Smooth muscle cell (in vitro differentiated cells): Measurements from ENCODE around the gene CDKAL1. TPM values are rescaled to one million over a fixed set of nuclear protein-coding genes. Genes with fewer than 3 reads are reported as not detected.

Experiments
- DNase-seq: peaks from one replicate; lab custom pipeline; 2025; ENCODE audit not compliant: unreplicated experiment; lab: John Stamatoyannopoulos, UW
- H2AFZ ChIP-seq: fragments of 200-600 bp; sonication (generic); 2 replicates; pipeline ENCODE4 v1.6.0; 2016; ENCODE audit warnings: antibody characterized with exemption, low read depth, mild to moderate bottlenecking
- H3F3A ChIP-seq: fragments of 200-600 bp; sonication (generic); 2 replicates; pipeline ENCODE4 v1.6.0; 2017; ENCODE audit warnings: antibody characterized with exemption, low read depth
- H3K27ac ChIP-seq: fragments of 200-600 bp; sonication (generic); 2 replicates; pipeline ENCODE4 v1.5.1; 2016; ENCODE audit warnings: low read depth, mild to moderate bottlenecking
- H3K27me3 ChIP-seq: fragments of 200-600 bp; sonication (generic); 2 replicates; pipeline ENCODE4 v1.6.1; 2016; ENCODE audit warnings: low read depth, mild to moderate bottlenecking
- H3K36me3 ChIP-seq: fragments of 200-600 bp; sonication (generic); 2 replicates; pipeline ENCODE4 v1.5.1; 2016; ENCODE audit warnings: low read depth
- H3K4me1 ChIP-seq: fragments of 200-600 bp; sonication (generic); 2 replicates; pipeline ENCODE4 v1.5.1; 2016; ENCODE audit warnings: low read depth
- H3K4me2 ChIP-seq: fragments of 200-600 bp; sonication (generic); 2 replicates; pipeline ENCODE4 v1.6.0; 2016; ENCODE audit warnings: mild to moderate bottlenecking
- H3K4me3 ChIP-seq: fragments of 200-600 bp; sonication (generic); 2 replicates; pipeline ENCODE4 v1.5.1; 2016; ENCODE audit warnings: mild to moderate bottlenecking
- H3K79me2 ChIP-seq: fragments of 200-600 bp; sonication (generic); 2 replicates; pipeline ENCODE4 v1.6.0; 2016; ENCODE audit warnings: low read depth, mild to moderate bottlenecking
- H3K9ac ChIP-seq: fragments of 200-600 bp; sonication (generic); 2 replicates; pipeline ENCODE4 v1.6.0; 2016; ENCODE audit warnings: low read depth
- H3K9me3 ChIP-seq: fragments of 200-600 bp; sonication (generic); replicated peaks from 2 replicates; pipeline ENCODE4 v1.5.1; 2016; ENCODE audit warnings: low read depth
- H4K20me1 ChIP-seq: fragments of 200-600 bp; sonication (generic); 2 replicates; pipeline ENCODE4 v1.6.0; 2016; ENCODE audit warnings: low read depth
- WGBS: methylation state at CpG from one replicate; pipeline ENCODE4 v1.1.7; 2016; ENCODE audit warnings: low lambda C conversion rate; 5-methylcytosine and 5-hydroxymethylcytosine counted together
- polyA plus RNA-seq: library from polyadenylated mRNA; unstranded; fragments of >200 nt; fragmentation: Nextera tagmentation; extraction: Ambion mirVana; gene quantifications from 2 replicates; pipeline ENCODE4 v1.2.1, GENCODE V29; 2016
- total RNA-seq: library from RNA; depleted of rRNA; stranded (reverse); fragments of >200 nt; gene quantifications from 2 replicates; pipeline ENCODE4 v1.2.3, GENCODE V29; 2014
- TF ChIP-seq, protein P1 (sequence below): fragments of 200-600 bp; sonication (generic); IDR thresholded peaks from 2 replicates; pipeline ENCODE4 v1.5.1; 2017; ENCODE audit warnings: borderline replicate concordance, mild to moderate bottlenecking, antibody characterized with exemption; ENCODE audit not compliant: insufficient read depth, poor library complexity, severe bottlenecking

Gene CDKAL1
- total and polyA plus RNA-seq, 2 experiments from 2014 or later, result 16.5 to 16.6 TPM

DNA sequence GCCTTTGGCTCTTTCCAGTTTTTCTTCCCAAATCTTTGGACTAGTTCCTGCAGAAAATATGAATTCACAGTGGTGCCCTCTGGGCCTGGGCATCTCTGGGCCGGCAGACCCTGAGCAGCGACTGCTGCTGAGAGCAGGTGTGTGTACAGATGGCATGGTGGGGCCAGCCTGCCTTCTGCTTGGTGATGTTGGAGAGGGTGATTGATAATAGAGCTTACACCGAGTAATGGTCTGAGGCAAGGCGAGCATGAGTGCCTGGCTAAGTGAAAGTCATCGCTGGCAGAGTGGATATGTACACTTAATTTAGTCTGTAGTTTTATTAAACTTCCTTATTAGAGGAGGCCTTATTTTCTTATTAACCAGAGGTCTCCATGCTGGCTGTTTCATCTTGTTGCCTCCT lies 156.9 kb downstream of the CDKAL1 start:
- no peaks in the 10 kb centered on the region for H3K9me3 ChIP-seq
- peaks cover 12% of the 10 kb centered on the region for H3K4me1 ChIP-seq
- H3K79me2 ChIP-seq, result peaks cover 13% of the 10 kb centered on the region
- H3K9ac ChIP-seq, result no peak overlapping the region
- TF ChIP-seq, protein P1, sequence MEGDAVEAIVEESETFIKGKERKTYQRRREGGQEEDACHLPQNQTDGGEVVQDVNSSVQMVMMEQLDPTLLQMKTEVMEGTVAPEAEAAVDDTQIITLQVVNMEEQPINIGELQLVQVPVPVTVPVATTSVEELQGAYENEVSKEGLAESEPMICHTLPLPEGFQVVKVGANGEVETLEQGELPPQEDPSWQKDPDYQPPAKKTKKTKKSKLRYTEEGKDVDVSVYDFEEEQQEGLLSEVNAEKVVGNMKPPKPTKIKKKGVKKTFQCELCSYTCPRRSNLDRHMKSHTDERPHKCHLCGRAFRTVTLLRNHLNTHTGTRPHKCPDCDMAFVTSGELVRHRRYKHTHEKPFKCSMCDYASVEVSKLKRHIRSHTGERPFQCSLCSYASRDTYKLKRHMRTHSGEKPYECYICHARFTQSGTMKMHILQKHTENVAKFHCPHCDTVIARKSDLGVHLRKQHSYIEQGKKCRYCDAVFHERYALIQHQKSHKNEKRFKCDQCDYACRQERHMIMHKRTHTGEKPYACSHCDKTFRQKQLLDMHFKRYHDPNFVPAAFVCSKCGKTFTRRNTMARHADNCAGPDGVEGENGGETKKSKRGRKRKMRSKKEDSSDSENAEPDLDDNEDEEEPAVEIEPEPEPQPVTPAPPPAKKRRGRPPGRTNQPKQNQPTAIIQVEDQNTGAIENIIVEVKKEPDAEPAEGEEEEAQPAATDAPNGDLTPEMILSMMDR, result no peak
- H3F3A ChIP-seq, result peaks cover 4% of the 10 kb centered on the region
- H3K27me3 ChIP-seq, result no peaks in the 10 kb centered on the region
- no peak overlapping the region for H3K27ac ChIP-seq
- DNase-seq, result no peak
- whole genome bisulfite sequencing, result 96% methylated on average over 5 of the region's 5 CpGs
- no peaks in the 10 kb centered on the region for H3K36me3 ChIP-seq
- no peak overlapping the region for H3K4me2 ChIP-seq
- H2AFZ ChIP-seq, result no peak overlapping the region
- no peaks in the 10 kb centered on the region for H4K20me1 ChIP-seq
- no peak overlapping the region for H3K4me3 ChIP-seq

- no peak for DNase-seq
- Histone ChIP-seq H3K36me3 (no peaks in the 10 kb centered on the region), H3K9me3 (no peaks in the 10 kb centered on the region), H3K4me3 (no peak overlapping the region), H3F3A (peaks cover 5% of the 10 kb centered on the region), H3K79me2 (peaks cover 11% of the 10 kb centered on the region), H4K20me1 (no peaks in the 10 kb centered on the region), H3K4me1 (peaks cover 17% of the 10 kb centered on the region), H3K4me2 (no peak overlapping the region), H2AFZ (no peak overlapping the region), H3K9ac (no peak overlapping the region), H3K27me3 (no peaks in the 10 kb centered on the region), H3K27ac (no peak overlapping the region)
- TF ChIP-seq, protein P1, result no peak
Observed at GRCh38 chr6:20692023-20692422, 157.8 kb downstream of the CDKAL1 start.

- Histone ChIP-seq H3K9ac (no peak overlapping the region), H3K79me2 (peaks cover 10% of the 10 kb centered on the region), H2AFZ (no peak overlapping the region), H3F3A (peaks cover 5% of the 10 kb centered on the region), H3K4me1 (peaks cover 16% of the 10 kb centered on the region), H3K4me3 (no peak overlapping the region), H3K36me3 (no peaks in the 10 kb centered on the region), H3K9me3 (no peaks in the 10 kb centered on the region), H3K27ac (peak overlapping the region; percentile 39), H3K27me3 (no peaks in the 10 kb centered on the region), H4K20me1 (no peaks in the 10 kb centered on the region), H3K4me2 (no peak overlapping the region)
- TF ChIP-seq, protein P1, result no peak
- DNase-seq, result no peak
- 77% methylated on average over 4 of the region's 4 CpGs for WGBS
Observed at GRCh38 chr6:20693466-20694063, 159.3 kb downstream of the CDKAL1 start.

DNA sequence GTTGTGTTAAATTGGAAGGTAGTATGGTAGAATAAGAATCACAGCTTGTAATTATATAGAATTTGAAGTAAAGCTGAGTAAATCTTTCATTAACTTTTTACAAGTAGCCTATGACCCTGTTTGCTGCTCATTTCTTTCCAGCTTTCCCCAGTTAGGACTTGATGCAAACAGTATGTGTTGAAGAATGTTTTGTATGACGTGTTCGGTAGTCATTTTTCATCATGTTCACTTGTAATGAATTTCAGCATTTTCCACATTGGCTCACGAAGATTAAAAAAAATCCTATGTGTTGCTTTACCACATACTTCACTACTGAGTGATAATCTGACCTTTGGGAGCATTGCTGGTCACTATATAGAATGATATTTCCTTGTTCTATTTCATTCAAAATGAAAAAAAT lies 162.4 kb downstream of the CDKAL1 start:
- H3K9ac ChIP-seq, result no peak overlapping the region

More for the DNA sequence above, 162.4 kb downstream of the CDKAL1 start:
- H3K27me3 ChIP-seq, result no peaks in the 10 kb centered on the region
- no peaks in the 10 kb centered on the region for H3K79me2 ChIP-seq
- no peak overlapping the region for H2AFZ ChIP-seq
- H3K4me1 ChIP-seq, result peaks cover 7% of the 10 kb centered on the region
- H3F3A ChIP-seq, result peaks cover 5% of the 10 kb centered on the region
- 31% methylated on average over 3 of the region's 3 CpGs for WGBS
- H3K27ac ChIP-seq, result peak overlapping the region; percentile 60
- no peak overlapping the region for H3K4me3 ChIP-seq
- no peaks in the 10 kb centered on the region for H4K20me1 ChIP-seq
- H3K4me2 ChIP-seq, result peak overlapping the region; percentile 51
- no peaks in the 10 kb centered on the region for H3K9me3 ChIP-seq
- no peak for DNase-seq
- TF ChIP-seq, protein P1, result no peak
- H3K36me3 ChIP-seq, result no peaks in the 10 kb centered on the region
